K562 (cell line): ENCODE results near the gene IL1F10. TPM values are rescaled to one million over a fixed set of nuclear protein-coding genes. Genes with fewer than 3 reads are reported as not detected.
A peak's percentile ranks its signal among the peaks of the same experiment; 100 is the strongest.

ENCODE experiments used
- ARNT ChIP-seq, 2 experiments: fragments of 450-650 bp; IDR thresholded peaks; 2 replicates each; pipeline ENCODE4 v1.6.1; 2016; ENCODE audit warnings: mild to moderate bottlenecking in 1 of 2
- BCOR ChIP-seq: fragments of 450-650 bp; IDR thresholded peaks from 2 replicates; pipeline ENCODE4 v1.6.1; 2016
- CBX1 ChIP-seq: sonication (generic); IDR thresholded peaks from 2 replicates; pipeline ENCODE4 v1.6.1; 2016; ENCODE audit warnings: antibody characterized with exemption, low read depth, mild to moderate bottlenecking
- CC2D1A ChIP-seq: fragments of 450-650 bp; IDR thresholded peaks from 2 replicates; pipeline ENCODE4 v1.6.1; 2017; ENCODE audit warnings: mild to moderate bottlenecking
- FIP1L1 ChIP-seq: fragments of 200-400 bp; formaldehyde crosslinking; IDR thresholded peaks from 2 replicates; pipeline ENCODE4 v1.6.1; 2018; ENCODE audit warnings: mild to moderate bottlenecking, low read depth, low read length; ENCODE audit not compliant: poor library complexity, severe bottlenecking
- JUND ChIP-seq, 2 experiments: IDR thresholded peaks; 2 replicates in 1 of 2; 3 replicates in 1 of 2; pipeline ENCODE4 v1.6.1; 2011; ENCODE audit warnings: borderline replicate concordance in 2 of 2, low read depth in 2 of 2, low read length in 2 of 2, improper control_type of control experiment in 1 of 2, missing biosample characterization in 1 of 2, missing genetic modification characterization in 1 of 2, missing genetic modification reagents in 1 of 2
- MAZ ChIP-seq, 2 experiments: fragments of 450-650 bp in 1 of 2; sonication (generic) in 1 of 2; formaldehyde crosslinking; IDR thresholded peaks in 1 of 2; conservative IDR thresholded peaks in 1 of 2; 2 replicates each; pipeline versions ENCODE4 v1.4.0 to v1.5.0; 2020; ENCODE audit warnings: mild to moderate bottlenecking in 1 of 2, missing genetic modification reagents in 1 of 2
- MCM7 ChIP-seq, 2 experiments: fragments of 450-650 bp; IDR thresholded peaks; 2 replicates each; pipeline ENCODE4 v1.6.1; 2016 to 2018
- NFIX ChIP-seq: fragments of 250-450 bp; sonication (Bioruptor Pico); IDR thresholded peaks from 2 replicates; pipeline ENCODE4 v1.4.0; 2020; ENCODE audit warnings: low read depth, mild to moderate bottlenecking, moderate library complexity
- RBM39 ChIP-seq: fragments of 200-400 bp; formaldehyde crosslinking; optimal IDR thresholded peaks from 2 replicates; pipeline ENCODE3; 2018; ENCODE audit warnings: low read depth, low read length
- RCOR1 ChIP-seq, 2 experiments: IDR thresholded peaks; 2 replicates each; pipeline ENCODE4 v1.6.1; 2012; ENCODE audit warnings: low read depth in 2 of 2, low read length in 2 of 2, borderline replicate concordance in 1 of 2, improper control_type of control experiment in 1 of 2
- SMAD4 ChIP-seq: fragments of 250-450 bp; sonication (Bioruptor Pico); conservative IDR thresholded peaks from 2 replicates; pipeline ENCODE4 v1.8.0; 2021; ENCODE audit warnings: inconsistent platforms, mild to moderate bottlenecking, moderate library complexity
- ZNF311 ChIP-seq: fragments of 250-450 bp; sonication (Bioruptor Pico); IDR thresholded peaks from 2 replicates; pipeline ENCODE4 v1.4.0; 2020; ENCODE audit warnings: mild to moderate bottlenecking, moderate library complexity
- ZNF707 ChIP-seq: fragments of 250-450 bp; sonication (Bioruptor Pico); conservative IDR thresholded peaks from 2 replicates; pipeline ENCODE4 v1.8.0; 2022; ENCODE audit warnings: inconsistent platforms, mild to moderate bottlenecking, moderate library complexity
- polyA plus RNA-seq, 8 experiments: library from polyadenylated mRNA; depleted of rRNA in 4 of 8; stranded (reverse) in 5 of 8; unstranded in 3 of 8; fragments of >200 nt; fragmentation: Nextera tagmentation in 2 of 8; fragmentation: Illumina TruSeq in 1 of 8; extraction: Ambion mirVana in 2 of 8; extraction: Trizol in 1 of 8; gene quantifications; 2 replicates each; pipeline versions ENCODE4 v1.2.1 to v1.2.3, GENCODE V29; 2011 to 2014; ENCODE audit warnings: inconsistent platforms in 1 of 8, missing spikeins in 1 of 8
- total RNA-seq, 7 experiments: library from RNA; depleted of rRNA in 6 of 7; stranded (reverse); fragments of >200 nt in 6 of 7; fragmentation: Illumina TruSeq in 2 of 7; extraction: Trizol in 2 of 7; gene quantifications; 2 replicates each; pipeline versions ENCODE4 v1.2.1 to v1.2.3, GENCODE V29; 2011 to 2021; ENCODE audit warnings: low replicate concordance in 1 of 7
- TF ChIP-seq, protein P1 (sequence below): fragments of 250-450 bp; sonication (Bioruptor Pico); IDR thresholded peaks from 2 replicates; pipeline ENCODE4 v1.8.0; 2022; ENCODE audit warnings: inconsistent platforms, mild to moderate bottlenecking, moderate library complexity, borderline replicate concordance

Gene IL1F10
- total and polyA plus RNA-seq, 9 of the 15 experiments (the other 6 are each of a cell fraction or from before 2014, with no cell fraction given), result not detected

DNA sequence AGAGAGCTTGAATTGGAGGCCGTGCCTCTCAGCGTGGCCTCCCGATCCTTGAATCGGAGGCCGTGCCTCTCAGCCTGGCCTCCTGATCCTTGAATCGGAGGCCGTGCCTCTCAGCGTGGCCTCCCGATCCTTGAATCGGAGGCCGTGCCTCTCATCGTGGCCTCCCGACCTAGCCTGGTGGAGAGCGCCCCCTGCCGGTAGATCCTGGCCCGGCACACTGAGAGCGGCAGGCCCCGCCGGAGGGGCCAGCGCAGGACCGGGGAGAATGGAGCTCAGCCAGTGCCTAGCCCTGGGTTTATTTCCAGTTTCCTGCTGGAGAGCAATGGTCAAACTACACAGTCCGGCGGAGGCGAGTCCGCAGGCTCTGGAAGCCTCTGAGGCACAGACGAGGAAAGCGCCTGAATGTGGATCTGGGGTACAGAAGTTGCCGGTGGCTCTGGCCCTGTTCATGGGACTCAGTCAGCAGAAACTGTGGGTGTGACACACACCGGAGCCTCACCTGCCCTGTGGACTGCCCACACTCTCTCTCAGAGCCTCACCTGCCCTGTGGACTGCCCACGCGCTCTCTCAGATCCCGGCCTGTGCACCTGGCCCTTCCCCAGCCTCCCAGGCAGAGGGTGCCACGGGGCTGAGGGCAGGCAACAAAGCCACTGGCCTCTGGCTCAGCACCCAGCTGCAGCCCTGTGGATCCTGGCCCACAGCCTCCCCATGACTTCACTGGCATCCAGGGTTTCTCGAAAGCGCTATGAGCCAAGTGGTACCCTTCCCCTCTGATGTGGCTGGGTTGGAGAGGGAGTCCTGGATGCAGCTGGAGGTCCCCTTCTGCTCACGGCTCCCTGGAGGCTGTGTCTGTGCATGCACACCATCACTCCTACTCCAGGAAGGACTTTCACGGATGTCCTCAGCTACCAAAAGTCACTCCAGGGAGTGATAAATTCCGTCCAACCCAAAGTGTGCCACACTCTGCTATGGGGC is 16.6 kb upstream of the IL1F10 start (continued):
- TF ChIP-seq, protein P1, sequence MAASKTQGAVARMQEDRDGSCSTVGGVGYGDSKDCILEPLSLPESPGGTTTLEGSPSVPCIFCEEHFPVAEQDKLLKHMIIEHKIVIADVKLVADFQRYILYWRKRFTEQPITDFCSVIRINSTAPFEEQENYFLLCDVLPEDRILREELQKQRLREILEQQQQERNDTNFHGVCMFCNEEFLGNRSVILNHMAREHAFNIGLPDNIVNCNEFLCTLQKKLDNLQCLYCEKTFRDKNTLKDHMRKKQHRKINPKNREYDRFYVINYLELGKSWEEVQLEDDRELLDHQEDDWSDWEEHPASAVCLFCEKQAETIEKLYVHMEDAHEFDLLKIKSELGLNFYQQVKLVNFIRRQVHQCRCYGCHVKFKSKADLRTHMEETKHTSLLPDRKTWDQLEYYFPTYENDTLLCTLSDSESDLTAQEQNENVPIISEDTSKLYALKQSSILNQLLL (CRISPR knock-in tag), result no peak
- TF ChIP-seq CC2D1A (peak; percentile 92), MCM7 (IDR thresholded peaks at IDR 0.05) (no peak), SMAD4 (peak; percentile 73), RCOR1 (IDR thresholded peaks at IDR 0.05; ENCODE audit: borderline replicate concordance in 1 of 2, low read depth in 2 of 2, low read length in 2 of 2) (peak in 1 of 2 experiments; percentile 88; a peak in 2 of 4 replicates), NFIX (CRISPR knock-in tag) (no peak), MAZ (CRISPR knock-in tag; conservative IDR thresholded peaks at IDR 0.05 in 1 of 2, IDR thresholded peaks at IDR 0.05 in 1 of 2) (peak; percentile 51 to 56; a peak in 1 of 4 replicates), JUND (IDR thresholded peaks at IDR 0.05; ENCODE audit: borderline replicate concordance, low read depth, low read length) (no peak), JUND (tag; IDR thresholded peaks at IDR 0.05; ENCODE audit: borderline replicate concordance, low read depth, low read length) (peak; percentile 18; the same call in 1 of the 3 replicates), ZNF707 (CRISPR knock-in tag) (0 out of 2 replicates have a peak, but pooled peaks have one; percentile 12), RBM39 (peak; percentile 56), BCOR (peak; percentile 57), FIP1L1 (no peak), CBX1 (peak; percentile 98), ZNF311 (CRISPR knock-in tag) (0 out of 2 replicates have a peak, but pooled peaks have one; percentile 46), ARNT (IDR thresholded peaks at IDR 0.05) (0 out of 4 replicates have a peak, but pooled peaks of 1 of the 2 experiments have one; percentile 40)
